NCI-H2171 treated with DMSO at 0.1 percent for 48 hours (cell line): Measurements from ENCODE around the gene TULP4.
A peak's percentile ranks its signal among the peaks of the same experiment; 100 is the strongest.

ENCODE experiments used
- DNase-seq: peaks from one replicate; lab custom pipeline; 2025; lab: John Stamatoyannopoulos, UW

Gene TULP4

GRCh38 chr6:158312165-158312564 lies at the start of gene TULP4:
Gene TULP4, plus strand, starts transcription at chr6:158312465. Its CDS starts 1,552 bp downstream, at chr6:158314017.
- no peak for DNase-seq

GRCh38 chr6:158262755-158263154 lies 49.5 kb upstream of the TULP4 start:
- peak; percentile 77 for DNase-seq

GRCh38 chr6:158264180-158264579 lies 48.1 kb upstream of the TULP4 start:
- no peak for DNase-seq

- DNase-seq, result no peak
Observed at GRCh38 chr6:158266131-158266530, 46.1 kb upstream of the TULP4 start.

GRCh38 chr6:158268361-158269147 lies 43.7 kb upstream of the TULP4 start:
- DNase-seq, result no peak

- no peak for DNase-seq
Observed at GRCh38 chr6:158269657-158270056, 42.6 kb upstream of the TULP4 start.

- no peak for DNase-seq
Observed at GRCh38 chr6:158270389-158271127, 41.7 kb upstream of the TULP4 start.

GRCh38 chr6:158272324-158272723 lies 39.9 kb upstream of the TULP4 start:
- DNase-seq, result no peak

GRCh38 chr6:158278004-158278403 lies 34.3 kb upstream of the TULP4 start:
- DNase-seq, result no peak

- no peak for DNase-seq
Observed at GRCh38 chr6:158279615-158280014, 32.6 kb upstream of the TULP4 start.

- DNase-seq, result peak; percentile 31
Observed at GRCh38 chr6:158283304-158283980, 28.8 kb upstream of the TULP4 start.

- no peak for DNase-seq
Observed at GRCh38 chr6:158284007-158284875, 28.0 kb upstream of the TULP4 start.

- DNase-seq, result no peak
Observed at GRCh38 chr6:158284876-158285655, 27.2 kb upstream of the TULP4 start.

- no peak for DNase-seq
Observed at GRCh38 chr6:158285656-158286021, 26.6 kb upstream of the TULP4 start.

- DNase-seq, result no peak
Observed at GRCh38 chr6:158286413-158286812, 25.9 kb upstream of the TULP4 start.

GRCh38 chr6:158287047-158287446 lies 25.2 kb upstream of the TULP4 start:
- no peak for DNase-seq

- DNase-seq, result no peak
Observed at GRCh38 chr6:158290040-158290439, 22.2 kb upstream of the TULP4 start.

- DNase-seq, result no peak
Observed at GRCh38 chr6:158290659-158291058, 21.6 kb upstream of the TULP4 start.

GRCh38 chr6:158292016-158292415 lies 20.2 kb upstream of the TULP4 start:
- no peak for DNase-seq

- DNase-seq, result no peak
Observed at GRCh38 chr6:158293122-158293521, 19.1 kb upstream of the TULP4 start.
